Measurements from ENCODE around the gene NDUFA6.
"Not testable (repeated sequence)": the region's sequence is repeated elsewhere in the genome, so short reads cannot be mapped to it uniquely, and the experiment has no call there.

The NDUFA6 gene

DNA sequence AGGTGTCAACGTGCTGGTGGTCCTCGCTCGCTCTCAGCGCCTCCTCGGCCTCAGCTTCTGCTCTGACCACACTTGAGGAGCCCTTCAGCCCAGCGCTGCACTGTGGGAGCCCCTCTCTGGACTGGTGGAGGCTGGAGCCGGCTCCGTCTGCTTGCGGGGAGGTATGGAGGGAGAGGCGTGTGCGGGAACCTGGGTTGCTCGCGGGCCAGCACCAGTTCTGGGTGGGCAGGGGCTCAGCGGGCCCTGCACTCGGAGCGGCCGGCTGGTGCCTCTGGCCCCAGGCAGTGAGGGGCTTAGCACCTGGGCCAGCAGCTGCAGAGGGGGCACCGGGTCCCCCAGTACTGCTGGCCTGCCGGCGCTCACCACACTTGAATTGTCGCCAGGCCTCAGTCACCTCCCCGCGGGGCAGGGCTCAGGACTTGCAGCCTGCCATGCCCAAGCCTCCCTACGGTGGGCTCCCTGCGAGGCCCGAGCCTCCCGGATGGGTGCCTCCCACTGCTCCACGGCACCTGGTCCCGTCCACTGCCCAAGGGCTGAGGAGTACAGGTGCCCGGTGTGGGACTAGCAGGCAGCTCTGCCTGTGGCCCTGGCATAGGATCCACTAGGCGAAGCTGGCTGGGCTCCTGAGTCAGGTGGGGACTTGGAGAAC lies 47.7 kb upstream of the NDUFA6 start:
- Histone ChIP-seq H3K9ac (ENCODE audit: low read length) (no peak overlapping the region), H2BK5ac (ENCODE audit: low read depth, low read length, poor library complexity) (no peak overlapping the region), H2AK5ac (ENCODE audit: low read length) (no peak overlapping the region), H3K9me3 (ENCODE audit: insufficient read depth, low read depth, low read length) (peaks cover 3% of the 10 kb centered on the region), H2BK120ac (ENCODE audit: insufficient read depth, low read length, poor library complexity) (no peak overlapping the region), H3K4ac (ENCODE audit: low read depth, low read length) (no peak overlapping the region), H3K27me3 (ENCODE audit: insufficient read depth, low read length) (no peaks in the 10 kb centered on the region), H3K4me2 (ENCODE audit: low read length) (no peak overlapping the region), H2BK12ac (ENCODE audit: low read length) (no peak overlapping the region), H3K4me1 (ENCODE audit: control insufficient read depth in 1 of 2, insufficient read depth in 2 of 2, low read length in 2 of 2) (no peaks in the 10 kb centered on the region), H2AFZ (ENCODE audit: insufficient read depth, low read length, poor library complexity) (no peak overlapping the region), H4K8ac (ENCODE audit: low read depth, low read length) (no peak overlapping the region), H3K79me2 (ENCODE audit: control insufficient read depth, insufficient read depth, low read length, poor library complexity) (no peaks in the 10 kb centered on the region), H3K4me3 (ENCODE audit: low read depth, low read length) (no peak overlapping the region), H3K23ac (ENCODE audit: low read length) (no peak overlapping the region), H4K12ac (ENCODE audit: low read depth, low read length) (no peak overlapping the region), H3K18ac (ENCODE audit: low read length) (no peak overlapping the region), H3K36me3 (ENCODE audit: control insufficient read depth in 1 of 2, insufficient read depth in 2 of 2, low read length in 2 of 2) (peaks cover 12 to 16% of the 10 kb centered on the region in 2 experiments), H3K27ac (ENCODE audit: low read depth, low read length) (no peak overlapping the region), H3K14ac (ENCODE audit: low read length) (no peak overlapping the region), H3K79me1 (ENCODE audit: low read length) (no peaks in the 10 kb centered on the region), H4K91ac (ENCODE audit: low read depth, low read length) (no peak overlapping the region)
- WGBS (ENCODE audit: extremely low coverage, insufficient coverage, insufficient read length), result no CpG with 5 or more reads among the region's 31 CpGs
- DNase-seq, result no peak

DNA sequence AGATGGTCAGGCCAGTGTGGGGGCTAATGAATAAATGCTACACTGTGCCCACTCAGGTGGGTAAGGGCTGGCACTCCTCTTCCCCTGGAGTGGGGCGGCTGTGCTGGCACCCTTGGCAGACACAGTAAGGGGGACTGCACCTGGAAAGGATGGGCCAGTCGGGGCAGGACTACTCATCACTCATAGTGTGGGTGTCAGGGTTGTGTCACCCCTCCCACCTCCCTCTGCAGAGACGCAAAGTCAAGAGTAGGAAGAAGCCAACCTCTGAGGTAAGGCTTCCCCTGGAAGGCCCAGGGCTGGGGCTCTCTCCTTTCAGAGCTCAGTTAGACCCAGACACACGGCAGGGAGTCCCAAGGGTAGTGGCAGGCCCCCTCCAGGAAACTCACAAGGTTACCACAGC lies 45.1 kb upstream of the NDUFA6 start:
- H4K8ac ChIP-seq (ENCODE audit: low read depth, low read length); H2AFZ ChIP-seq (ENCODE audit: insufficient read depth, low read length, poor library complexity); H3K9ac ChIP-seq (ENCODE audit: low read length); H3K9me3 ChIP-seq (ENCODE audit: insufficient read depth, low read depth, low read length); H4K12ac ChIP-seq (ENCODE audit: low read depth, low read length); H3K27me3 ChIP-seq (ENCODE audit: insufficient read depth, low read length); H3K79me1 ChIP-seq (ENCODE audit: low read length); H3K27ac ChIP-seq (ENCODE audit: low read depth, low read length); H3K14ac ChIP-seq (ENCODE audit: low read length); H3K4me2 ChIP-seq (ENCODE audit: low read length); H3K23ac ChIP-seq (ENCODE audit: low read length); H2AK5ac ChIP-seq (ENCODE audit: low read length); H3K4me3 ChIP-seq (ENCODE audit: low read depth, low read length); H3K79me2 ChIP-seq (ENCODE audit: control insufficient read depth, insufficient read depth, low read length, poor library complexity); H3K4ac ChIP-seq (ENCODE audit: low read depth, low read length); H2BK120ac ChIP-seq (ENCODE audit: insufficient read depth, low read length, poor library complexity); H2BK5ac ChIP-seq (ENCODE audit: low read depth, low read length, poor library complexity); H3K18ac ChIP-seq (ENCODE audit: low read length); H2BK12ac ChIP-seq (ENCODE audit: low read length); H3K4me1 ChIP-seq (ENCODE audit: control insufficient read depth in 1 of 2, insufficient read depth in 2 of 2, low read length in 2 of 2); DNase-seq; H4K91ac ChIP-seq (ENCODE audit: low read depth, low read length): not testable (repeated sequence)
- H3K36me3 ChIP-seq (ENCODE audit: control insufficient read depth in 1 of 2, insufficient read depth in 2 of 2, low read length in 2 of 2), result peaks cover 12 to 13% of the 10 kb centered on the region in 2 experiments
- no CpG with 5 or more reads among the region's 4 CpGs for WGBS (ENCODE audit: extremely low coverage, insufficient coverage, insufficient read length)

DNA sequence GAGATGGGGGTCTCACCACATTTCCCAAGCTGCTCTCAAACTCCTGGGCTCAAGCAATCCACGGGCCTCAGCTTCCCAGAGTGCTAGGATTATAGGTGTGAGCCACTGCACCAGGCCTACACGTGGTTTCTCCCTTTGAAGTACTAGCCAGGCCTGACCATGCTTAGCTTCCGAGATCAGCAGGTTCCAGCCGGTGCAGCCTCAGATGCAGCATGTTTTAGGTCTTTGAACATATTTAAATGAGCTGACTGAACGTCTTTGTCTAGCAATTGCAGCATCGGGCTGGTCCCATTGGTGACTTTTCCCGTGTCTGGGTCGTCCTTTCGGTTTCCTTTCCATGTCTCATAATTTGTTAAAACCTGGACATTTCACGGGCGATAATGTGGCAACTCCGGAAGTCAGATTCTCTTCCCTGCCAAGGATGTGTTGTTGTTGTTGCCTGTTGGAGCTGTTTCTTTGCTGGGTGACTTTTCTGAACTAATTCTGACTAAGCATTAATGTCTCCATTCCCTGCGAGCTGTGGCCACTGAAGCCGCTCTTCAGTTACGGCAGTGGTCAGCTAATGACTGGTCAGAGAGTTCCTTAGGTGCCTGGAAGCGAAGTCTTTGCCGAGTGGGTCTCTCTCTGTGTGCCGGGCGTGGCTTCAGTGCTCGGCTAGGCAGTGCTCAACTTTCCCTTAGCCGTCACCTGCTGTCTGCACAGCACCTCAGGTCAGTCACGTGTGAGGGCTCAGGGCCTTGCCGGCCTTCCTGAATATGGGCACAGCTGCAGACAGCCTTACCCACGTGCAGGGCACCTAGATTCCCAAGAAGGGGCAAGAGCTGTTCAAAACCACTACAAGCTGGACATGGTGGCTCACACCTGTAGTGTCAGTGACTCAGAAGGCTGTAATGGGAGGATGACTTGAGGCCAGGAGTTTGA lies 43.8 kb upstream of the NDUFA6 start:
- H3K4me2 ChIP-seq (ENCODE audit: low read length), result no peak overlapping the region
- H4K8ac ChIP-seq (ENCODE audit: low read depth, low read length), result no peak overlapping the region
- H3K79me2 ChIP-seq (ENCODE audit: control insufficient read depth, insufficient read depth, low read length, poor library complexity), result no peaks in the 10 kb centered on the region
- DNase-seq, result no peak
- no peak overlapping the region for H2AK5ac ChIP-seq (ENCODE audit: low read length)
- no CpG with 5 or more reads among the region's 24 CpGs for WGBS (ENCODE audit: extremely low coverage, insufficient coverage, insufficient read length)
- H4K91ac ChIP-seq (ENCODE audit: low read depth, low read length), result no peak overlapping the region
- H3K4ac ChIP-seq (ENCODE audit: low read depth, low read length), result no peak overlapping the region
- H4K12ac ChIP-seq (ENCODE audit: low read depth, low read length), result no peak overlapping the region
- H3K9me3 ChIP-seq (ENCODE audit: insufficient read depth, low read depth, low read length), result peaks cover 3% of the 10 kb centered on the region
- H3K79me1 ChIP-seq (ENCODE audit: low read length), result no peaks in the 10 kb centered on the region
- no peak overlapping the region for H3K27ac ChIP-seq (ENCODE audit: low read depth, low read length)
- H3K23ac ChIP-seq (ENCODE audit: low read length), result no peak overlapping the region
- H3K36me3 ChIP-seq (ENCODE audit: control insufficient read depth in 1 of 2, insufficient read depth in 2 of 2, low read length in 2 of 2), result peaks cover 8 to 10% of the 10 kb centered on the region in 2 experiments
- H2BK12ac ChIP-seq (ENCODE audit: low read length), result no peak overlapping the region
- H3K18ac ChIP-seq (ENCODE audit: low read length), result no peak overlapping the region
- no peak overlapping the region for H2BK5ac ChIP-seq (ENCODE audit: low read depth, low read length, poor library complexity)
- H3K9ac ChIP-seq (ENCODE audit: low read length), result no peak overlapping the region
- H2AFZ ChIP-seq (ENCODE audit: insufficient read depth, low read length, poor library complexity), result no peak overlapping the region
- no peak overlapping the region for H2BK120ac ChIP-seq (ENCODE audit: insufficient read depth, low read length, poor library complexity)
- no peak overlapping the region for H3K14ac ChIP-seq (ENCODE audit: low read length)
- no peaks in the 10 kb centered on the region for H3K4me1 ChIP-seq (ENCODE audit: control insufficient read depth in 1 of 2, insufficient read depth in 2 of 2, low read length in 2 of 2)
- no peaks in the 10 kb centered on the region for H3K27me3 ChIP-seq (ENCODE audit: insufficient read depth, low read length)
- H3K4me3 ChIP-seq (ENCODE audit: low read depth, low read length), result no peak overlapping the region

DNA sequence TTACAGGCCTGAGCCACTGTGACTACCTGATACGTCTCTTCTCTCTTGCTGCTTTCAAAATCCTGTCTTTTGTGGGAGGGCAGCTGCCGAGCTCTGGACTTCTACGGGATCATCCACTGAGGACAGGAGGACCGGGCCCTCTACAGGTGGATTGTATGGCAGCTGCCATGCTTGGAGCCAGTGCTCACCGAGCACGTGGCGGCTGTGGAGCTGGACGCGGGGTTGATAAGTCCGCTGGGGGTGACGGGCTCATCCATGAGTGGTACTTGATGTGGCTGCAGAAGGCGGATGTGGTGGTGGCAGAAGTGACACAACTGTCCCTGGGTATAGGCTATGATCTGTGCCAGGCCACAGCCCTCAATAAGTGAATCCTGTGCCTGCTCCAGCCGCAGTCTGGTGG lies 41.9 kb upstream of the NDUFA6 start:
- Histone ChIP-seq H3K79me1 (ENCODE audit: low read length) (no peaks in the 10 kb centered on the region), H3K18ac (ENCODE audit: low read length) (no peak overlapping the region), H3K4ac (ENCODE audit: low read depth, low read length) (no peak overlapping the region), H3K36me3 (ENCODE audit: control insufficient read depth in 1 of 2, insufficient read depth in 2 of 2, low read length in 2 of 2) (no peaks in the 10 kb centered on the region), H2BK120ac (ENCODE audit: insufficient read depth, low read length, poor library complexity) (no peak overlapping the region), H3K9ac (ENCODE audit: low read length) (no peak overlapping the region), H2AFZ (ENCODE audit: insufficient read depth, low read length, poor library complexity) (no peak overlapping the region), H4K12ac (ENCODE audit: low read depth, low read length) (no peak overlapping the region), H4K8ac (ENCODE audit: low read depth, low read length) (no peak overlapping the region), H3K4me3 (ENCODE audit: low read depth, low read length) (no peak overlapping the region), H2BK12ac (ENCODE audit: low read length) (no peak overlapping the region), H3K14ac (ENCODE audit: low read length) (no peak overlapping the region), H2BK5ac (ENCODE audit: low read depth, low read length, poor library complexity) (no peak overlapping the region), H3K79me2 (ENCODE audit: control insufficient read depth, insufficient read depth, low read length, poor library complexity) (no peaks in the 10 kb centered on the region), H3K23ac (ENCODE audit: low read length) (no peak overlapping the region), H2AK5ac (ENCODE audit: low read length) (no peak overlapping the region), H4K91ac (ENCODE audit: low read depth, low read length) (no peak overlapping the region), H3K27me3 (ENCODE audit: insufficient read depth, low read length) (no peaks in the 10 kb centered on the region), H3K4me2 (ENCODE audit: low read length) (no peak overlapping the region), H3K27ac (ENCODE audit: low read depth, low read length) (no peak overlapping the region), H3K4me1 (ENCODE audit: control insufficient read depth in 1 of 2, insufficient read depth in 2 of 2, low read length in 2 of 2) (no peaks in the 10 kb centered on the region), H3K9me3 (ENCODE audit: insufficient read depth, low read depth, low read length) (no peaks in the 10 kb centered on the region)
- WGBS (ENCODE audit: extremely low coverage, insufficient coverage, insufficient read length), result no CpG with 5 or more reads among the region's 13 CpGs
- DNase-seq, result no peak
